Stomach (tissue), 9 donors: Measurements from ENCODE around the gene TMPRSS3. TPM values are rescaled to one million over a fixed set of nuclear protein-coding genes. Genes with fewer than 3 reads are reported as not detected.

Source experiments
- DNase-seq, 2 donors: peaks; one replicate each; pipeline versions ENCODE4 v3.0.0 to v3.0.0-alpha.2; 2013 to 2019
- H3K27ac ChIP-seq, 5 donors: fragments of 200-600 bp in 4 of 5; sonication (generic) in 4 of 5; one replicate each; pipeline ENCODE4 v1.5.1; 2013 to 2019; ENCODE audit warnings: mild to moderate bottlenecking in 1 of 5, moderate library complexity in 1 of 5
- H3K27me3 ChIP-seq, 3 donors: fragments of 200-600 bp; sonication (generic); one replicate each; pipeline ENCODE4 v1.5.1; 2017 to 2019; ENCODE audit warnings: mixed run types in 1 of 3
- H3K36me3 ChIP-seq, 4 donors: fragments of 200-600 bp; sonication (generic); 1 replicate in 3 of 4; 2 replicates in 1 of 4; pipeline ENCODE4 v1.5.1; 2016 to 2019
- H3K4me1 ChIP-seq, 4 donors: fragments of 200-600 bp; sonication (generic); one replicate each; pipeline ENCODE4 v1.5.1; 2016 to 2019
- H3K4me3 ChIP-seq, 4 donors: fragments of 200-600 bp; sonication (generic) in 3 of 4; one replicate each; pipeline ENCODE4 v1.5.1; 2016 to 2019; ENCODE audit warnings: mild to moderate bottlenecking in 1 of 4
- H3K9me3 ChIP-seq, 4 donors: fragments of 200-600 bp; sonication (generic); one replicate each; pipeline ENCODE4 v1.5.1; 2016 to 2019
- EP300 ChIP-seq: sonication (generic); formaldehyde crosslinking; IDR thresholded peaks from one replicate; pipeline ENCODE4 v1.6.1; 2017; ENCODE audit warnings: antibody characterized with exemption
- POLR2A ChIP-seq, 4 donors: fragments of 450-650 bp; IDR thresholded peaks; one replicate each; pipeline ENCODE4 v1.6.1; 2016; ENCODE audit warnings: antibody characterized with exemption in 4 of 4, control low read depth in 2 of 4, mild to moderate bottlenecking in 1 of 4, moderate library complexity in 1 of 4
- POLR2AphosphoS5 ChIP-seq, 3 donors: sonication (generic); formaldehyde crosslinking; IDR thresholded peaks; one replicate each; pipeline ENCODE4 v1.6.1; 2016; ENCODE audit warnings: antibody characterized with exemption in 3 of 3
- WGBS, 5 donors: extraction: QIAGEN DNeasy Blood & Tissue Kit in 3 of 5; methylation state at CpG; one replicate each; pipeline versions ENCODE4 v1.1.5 to v1.1.7; 2013 to 2018; 5-methylcytosine and 5-hydroxymethylcytosine counted together
- intact Hi-C: fragments of 100-400 bp; cut with DNase I; formaldehyde crosslinking; loops from one replicate; pipeline ENCODE4 v1.15.1; 2023; ENCODE audit warnings: low total_unique reads
- polyA plus RNA-seq, 3 donors: library from polyadenylated mRNA; stranded (reverse); fragments of 200-250 nt; gene quantifications; one replicate each; pipeline ENCODE4 v1.2.3, GENCODE V29; 2013
- total RNA-seq, 5 donors: library from RNA; depleted of rRNA; stranded (reverse); fragments of >200 nt; gene quantifications; one replicate each; pipeline versions ENCODE4 v1.1.0 to v1.2.3, GENCODE V29; 2014 to 2016
- TF ChIP-seq, protein P1 (sequence below), 7 experiments: fragments of 450-650 bp in 4 of 7; fragments of 200-600 bp in 3 of 7; sonication (generic) in 3 of 7; IDR thresholded peaks; one replicate each; pipeline ENCODE4 v1.5.1; 2016 to 2019; ENCODE audit warnings: antibody characterized with exemption in 7 of 7, control low read depth in 2 of 7, mild to moderate bottlenecking in 1 of 7
- donor health status: healthy with polysubstance abuse.
- donor health status: Bipolar disorder and iron deficiency.
- donor health status: healthy.

Gene TMPRSS3
- total and polyA plus RNA-seq, 8 donors, result 0.45 to 37.9 (median 3.9) TPM; not detected in 1

DNA sequence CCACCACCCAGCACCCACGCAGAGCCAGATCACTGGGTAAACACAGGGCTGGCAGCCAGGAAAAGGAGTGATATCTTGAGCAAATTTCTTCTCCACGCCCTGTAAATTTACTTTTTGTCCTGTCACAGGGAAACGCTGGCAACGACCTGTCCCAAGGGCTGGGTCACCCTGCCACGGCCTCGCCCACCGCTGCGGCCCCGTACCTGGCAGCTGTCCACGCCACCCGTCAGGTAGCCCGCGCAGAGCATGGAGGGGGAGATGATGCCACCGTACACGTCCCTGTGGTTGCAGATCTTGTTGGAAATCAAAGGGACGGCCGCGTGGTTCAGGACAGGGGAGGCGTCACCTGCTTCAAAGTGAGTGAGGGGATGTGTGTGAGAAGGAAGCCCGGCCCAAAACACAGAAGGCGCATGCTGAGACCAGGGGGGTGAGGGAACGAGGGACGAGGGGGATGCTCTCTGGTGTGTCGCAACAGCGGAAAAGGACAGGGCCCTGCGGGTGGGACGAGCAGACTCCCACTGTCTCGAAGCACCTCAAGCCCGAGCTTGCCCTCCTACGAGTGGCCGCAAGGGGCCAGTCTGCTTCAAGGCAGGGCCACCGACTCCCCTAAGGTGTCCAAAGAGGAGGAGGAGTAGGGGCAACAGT is 19.4 kb downstream of the TMPRSS3 start:
- peak overlapping the region; percentile 41 to 82 (median 61) for H3K27ac ChIP-seq
- intact Hi-C loops, result no loop called here
- H3K9me3 ChIP-seq, result peaks cover 0 to 4% (median under 1%) of the 10 kb centered on the region in 4 donors
- peak; percentile 78 to 88 for DNase-seq
- WGBS, 5 donors, result 39 to 55% (median 40%) methylated on average over 31 to 32 of the region's 32 CpGs
- H3K4me3 ChIP-seq, result no peak overlapping the region
- H3K4me1 ChIP-seq, result peaks cover 13 to 25% (median 19%) of the 10 kb centered on the region in 4 donors
- H3K27me3 ChIP-seq, result peaks cover 0 to 47% (median 0%) of the 10 kb centered on the region in 3 donors
- TF ChIP-seq POLR2AphosphoS5 (IDR thresholded peaks at IDR 0.05), result peak in 2 of 3 donors; percentile 74 to 85
- TF ChIP-seq EP300, result no peak
- TF ChIP-seq, protein P1, sequence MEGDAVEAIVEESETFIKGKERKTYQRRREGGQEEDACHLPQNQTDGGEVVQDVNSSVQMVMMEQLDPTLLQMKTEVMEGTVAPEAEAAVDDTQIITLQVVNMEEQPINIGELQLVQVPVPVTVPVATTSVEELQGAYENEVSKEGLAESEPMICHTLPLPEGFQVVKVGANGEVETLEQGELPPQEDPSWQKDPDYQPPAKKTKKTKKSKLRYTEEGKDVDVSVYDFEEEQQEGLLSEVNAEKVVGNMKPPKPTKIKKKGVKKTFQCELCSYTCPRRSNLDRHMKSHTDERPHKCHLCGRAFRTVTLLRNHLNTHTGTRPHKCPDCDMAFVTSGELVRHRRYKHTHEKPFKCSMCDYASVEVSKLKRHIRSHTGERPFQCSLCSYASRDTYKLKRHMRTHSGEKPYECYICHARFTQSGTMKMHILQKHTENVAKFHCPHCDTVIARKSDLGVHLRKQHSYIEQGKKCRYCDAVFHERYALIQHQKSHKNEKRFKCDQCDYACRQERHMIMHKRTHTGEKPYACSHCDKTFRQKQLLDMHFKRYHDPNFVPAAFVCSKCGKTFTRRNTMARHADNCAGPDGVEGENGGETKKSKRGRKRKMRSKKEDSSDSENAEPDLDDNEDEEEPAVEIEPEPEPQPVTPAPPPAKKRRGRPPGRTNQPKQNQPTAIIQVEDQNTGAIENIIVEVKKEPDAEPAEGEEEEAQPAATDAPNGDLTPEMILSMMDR (IDR thresholded peaks at IDR 0.05), result peak in 2 of 7 experiments; percentile 7 to 15
- TF ChIP-seq POLR2A (IDR thresholded peaks at IDR 0.05), result no peak
- H3K36me3 ChIP-seq, result peaks cover 0 to 4% (median 0%) of the 10 kb centered on the region in 4 donors

DNA sequence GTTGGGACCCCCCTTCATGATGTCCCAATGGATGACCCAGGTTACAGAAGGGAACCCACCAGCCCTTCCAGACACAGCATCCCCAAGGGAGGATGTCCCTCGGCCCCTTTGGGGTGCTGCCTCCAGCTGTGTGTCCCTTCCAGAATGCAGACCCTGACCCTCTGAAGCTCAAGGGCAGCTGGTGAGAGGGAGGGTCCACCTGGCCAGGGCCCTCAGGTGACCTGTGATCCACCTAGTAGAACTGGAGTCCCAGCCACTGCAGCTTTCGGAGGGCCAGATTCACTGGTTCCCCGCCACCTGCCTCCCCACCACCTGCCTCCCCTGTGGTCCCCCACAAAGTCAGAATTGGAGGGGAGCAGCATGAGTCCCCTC is 19.9 kb downstream of the TMPRSS3 start:
- WGBS, 5 donors, result 24 to 56% (median 49%) methylated on average over 2 to 3 of the region's 3 CpGs
- peak overlapping the region; percentile 41 to 82 (median 61) for H3K27ac ChIP-seq

DNA sequence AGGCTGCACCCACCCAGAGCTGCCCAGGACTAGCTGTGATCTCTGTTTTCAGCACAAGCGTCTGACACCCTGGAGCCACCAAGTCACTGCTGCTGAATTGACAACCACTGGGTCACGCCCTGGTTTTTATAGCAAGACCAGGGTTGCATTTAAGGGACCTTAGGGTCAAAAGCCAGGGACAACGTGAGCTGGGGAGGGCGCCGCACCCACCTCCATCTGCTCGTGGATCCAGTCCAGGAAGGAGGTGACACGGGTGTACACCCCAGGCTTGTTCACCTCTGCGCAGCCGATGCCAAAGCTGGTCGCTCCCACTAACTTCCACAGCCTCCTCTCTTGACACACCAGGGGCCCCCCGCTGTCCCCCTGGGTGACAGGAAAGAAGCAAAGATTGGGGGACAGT is 20.3 kb downstream of the TMPRSS3 start:
- 37 to 60% (median 55%) methylated on average over 10 to 11 of the region's 11 CpGs for WGBS, 5 donors

More for the DNA sequence above, 19.9 kb downstream of the TMPRSS3 start:
- Histone ChIP-seq H3K27me3 (peaks cover 0 to 52% (median 0%) of the 10 kb centered on the region in 3 donors), H3K36me3 (peaks cover 0 to 4% (median 0%) of the 10 kb centered on the region in 4 donors), H3K9me3 (no peaks in the 10 kb centered on the region), H3K4me3 (no peak overlapping the region), H3K4me1 (peaks cover 13 to 27% (median 19%) of the 10 kb centered on the region in 4 donors)
- TF ChIP-seq EP300 (no peak), POLR2A (IDR thresholded peaks at IDR 0.05) (no peak), POLR2AphosphoS5 (IDR thresholded peaks at IDR 0.05) (no peak)
- TF ChIP-seq, protein P1 (IDR thresholded peaks at IDR 0.05), result no peak
- no peak for DNase-seq
- intact Hi-C loops, result no loop called here

DNA sequence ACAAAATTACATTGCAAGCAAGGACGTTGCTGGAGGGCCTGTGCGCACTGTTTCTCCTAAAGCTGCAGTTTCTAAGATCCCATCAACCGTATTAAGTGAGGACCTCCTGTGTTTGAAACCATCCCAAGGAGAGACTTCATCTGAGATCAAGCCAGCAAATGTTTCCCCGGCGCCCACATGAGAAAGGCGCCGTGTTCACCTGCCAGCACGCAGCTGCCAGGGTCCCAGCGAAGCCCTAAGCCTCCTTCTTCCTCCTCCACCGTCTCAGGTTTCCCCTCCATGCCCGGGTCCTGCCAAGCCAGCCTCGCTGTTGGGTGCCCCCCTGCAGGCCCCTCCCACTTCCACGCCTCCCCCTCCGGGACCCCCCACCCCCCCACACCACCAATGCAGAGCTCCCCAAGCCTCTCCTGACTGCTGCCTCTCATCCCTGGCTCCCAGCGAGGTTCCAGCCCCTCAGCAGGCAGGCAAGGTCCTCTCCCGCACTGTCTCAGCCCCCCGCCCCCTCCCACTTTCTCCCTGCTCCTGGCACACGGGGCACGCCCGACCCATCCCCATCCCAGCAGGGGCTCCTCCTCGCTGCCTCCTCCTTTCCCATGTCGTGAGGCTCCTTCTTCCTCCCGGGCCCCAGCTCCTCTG is 20.9 kb downstream of the TMPRSS3 start:
- Histone ChIP-seq H3K27ac (peak overlapping the region; percentile 29 to 82 (median 47)), H3K36me3 (peaks cover 0 to 4% (median 0%) of the 10 kb centered on the region in 4 donors), H3K27me3 (peaks cover 0 to 62% (median 0%) of the 10 kb centered on the region in 3 donors), H3K4me3 (no peak overlapping the region), H3K4me1 (peaks cover 13 to 28% (median 19%) of the 10 kb centered on the region in 4 donors), H3K9me3 (no peaks in the 10 kb centered on the region)
- 41 to 67% (median 61%) methylated on average over 17 to 23 of the region's 23 CpGs for WGBS, 5 donors
- no peak for DNase-seq
- TF ChIP-seq, protein P1 (IDR thresholded peaks at IDR 0.05), result no peak
- no peak for TF ChIP-seq POLR2A (IDR thresholded peaks at IDR 0.05)
- no peak for TF ChIP-seq EP300
- no peak for TF ChIP-seq POLR2AphosphoS5 (IDR thresholded peaks at IDR 0.05)
- intact Hi-C loops, result no loop called here

More for the DNA sequence above, 20.3 kb downstream of the TMPRSS3 start:
- Histone ChIP-seq H3K4me3 (no peak overlapping the region), H3K27ac (peak overlapping the region; percentile 41 to 82 (median 61)), H3K27me3 (peaks cover 0 to 56% (median 0%) of the 10 kb centered on the region in 3 donors), H3K9me3 (no peaks in the 10 kb centered on the region), H3K4me1 (peaks cover 13 to 28% (median 19%) of the 10 kb centered on the region in 4 donors), H3K36me3 (peaks cover 0 to 4% (median 0%) of the 10 kb centered on the region in 4 donors)
- TF ChIP-seq POLR2A (IDR thresholded peaks at IDR 0.05), result no peak
- TF ChIP-seq POLR2AphosphoS5 (IDR thresholded peaks at IDR 0.05), result peak in 2 of 3 donors; percentile 48 to 54
- TF ChIP-seq, protein P1 (IDR thresholded peaks at IDR 0.05), result no peak
- intact Hi-C loops, result no loop called here
- peak in 1 of 2 donors; percentile 63 for DNase-seq
